Panc1 (cell line): ENCODE data around the gene KIAA0586. TPM values are rescaled to one million over a fixed set of nuclear protein-coding genes. Genes with fewer than 3 reads are reported as not detected.
A peak's percentile ranks its signal among the peaks of the same experiment; 100 is the strongest.

Source experiments
- ATAC-seq: fragments of 200-7000 bp; cut with Tn5 transposase; 2 replicates; pipeline ENCODE4 v1.9.1; 2020; ENCODE audit warnings: mild to moderate bottlenecking, moderate library complexity
- BruUV-seq: library from RNA; stranded (reverse); fragments of 400-500 nt; replicated peaks from 2 replicates; lab custom pipeline; 2021; lab: Mats Ljungman, UMichigan
- CTCF ChIA-PET: fragments of 300-600 bp; sonication (Branson Sonifier 250); formaldehyde crosslinking; loops from one replicate; lab custom pipeline; 2022; ENCODE audit warnings: antibody characterized with exemption; lab: Charles Lee
- POLR2A ChIA-PET: fragments of 300-600 bp; sonication (Branson Sonifier 250); formaldehyde crosslinking; loops from one replicate; lab custom pipeline; 2022; ENCODE audit warnings: antibody characterized with exemption; lab: Charles Lee
- DNase-seq: peaks from one replicate; pipeline ENCODE4 v3.0.0-alpha.2; 2010; ENCODE audit warnings: low read depth, low spot score
- H3K27ac ChIP-seq: 2 replicates; pipeline ENCODE4 v1.5.1; 2011; ENCODE audit warnings: mild to moderate bottlenecking, low read length, inconsistent platforms
- H3K27me3 ChIP-seq: fragments of 200-500 bp; sonication (Bioruptor generic); 2 replicates; pipeline ENCODE4 v1.6.0; 2014; ENCODE audit warnings: low read length, inconsistent platforms; ENCODE audit not compliant: control insufficient read depth, insufficient read depth
- H3K36me3 ChIP-seq: fragments of 200-500 bp; sonication (Bioruptor generic); 2 replicates; pipeline ENCODE4 v1.5.1; 2014; ENCODE audit warnings: inconsistent platforms, mild to moderate bottlenecking, low read length, moderate library complexity; ENCODE audit not compliant: control insufficient read depth, insufficient read depth
- H3K4me1 ChIP-seq: 2 replicates; pipeline ENCODE4 v1.5.1; 2011; ENCODE audit warnings: inconsistent platforms, mild to moderate bottlenecking, low read length, moderate library complexity; ENCODE audit not compliant: control insufficient read depth, insufficient read depth
- H3K4me3 ChIP-seq, 2 experiments: 2 replicates each; pipeline ENCODE4 v1.5.1; 2011 to 2012; ENCODE audit warnings: low read depth in 2 of 2, low read length in 2 of 2, mild to moderate bottlenecking in 2 of 2, inconsistent platforms in 1 of 2, moderate library complexity in 1 of 2
- H3K9me3 ChIP-seq: fragments of 200-500 bp; sonication (Bioruptor generic); 2 replicates; pipeline ENCODE4 v1.5.1; 2014; ENCODE audit warnings: low read depth, mild to moderate bottlenecking, inconsistent platforms, low read length, moderate library complexity; ENCODE audit not compliant: control insufficient read depth, insufficient read depth
- CTCF ChIP-seq: fragments of 450-650 bp; IDR thresholded peaks from 2 replicates; pipeline ENCODE4 v1.5.1; 2017; ENCODE audit warnings: mild to moderate bottlenecking
- POLR2AphosphoS5 ChIP-seq: IDR thresholded peaks from 2 replicates; pipeline ENCODE4 v1.6.1; 2012; ENCODE audit warnings: mild to moderate bottlenecking, low read depth, low read length, moderate library complexity
- REST ChIP-seq, 2 experiments: IDR thresholded peaks; 2 replicates each; pipeline ENCODE4 v1.6.1; 2011 to 2012; ENCODE audit warnings: low read depth in 2 of 2, control low read depth in 1 of 2, low read length in 1 of 2, mild to moderate bottlenecking in 1 of 2, moderate library complexity in 1 of 2; ENCODE audit not compliant: insufficient read depth in 1 of 2
- SIN3A ChIP-seq: IDR thresholded peaks from 2 replicates; pipeline ENCODE4 v1.6.1; 2012; ENCODE audit warnings: low read depth, mild to moderate bottlenecking, low read length, moderate library complexity, borderline replicate concordance; ENCODE audit not compliant: insufficient read depth
- TCF7L2 ChIP-seq: IDR thresholded peaks from 2 replicates; pipeline ENCODE4 v1.6.1; 2011; ENCODE audit warnings: mild to moderate bottlenecking, low read depth, low read length, inconsistent platforms
- in situ Hi-C: cut with HindIII; loops from 2 replicates; pipeline ENCODE4 v1.10.0; 2016; ENCODE audit warnings: low sequenced_read_pairs, low pct_unique_long_range_greater_than_20kb
- intact Hi-C: fragments of 100-400 bp; cut with micrococcal nuclease; formaldehyde crosslinking; loops from one replicate; pipeline ENCODE4 v1.10.0; 2022; ENCODE audit not compliant: unreplicated experiment
- total RNA-seq: library from RNA; stranded (reverse); gene quantifications from one replicate; pipeline ENCODE4 v1.2.1, GENCODE V29; 2021; ENCODE audit not compliant: unreplicated experiment

Gene KIAA0586
- total RNA-seq, 1 experiment from 2014 or later = 14.7 TPM

GRCh38 chr14:58571256-58571655 is 143.7 kb downstream of the KIAA0586 start:
- BruUV-seq = no TSS peak
- DNase-seq (no peak), ATAC-seq (no peak)
- no peaks in the 10 kb centered on the region for H3K9me3 ChIP-seq
- H3K36me3 ChIP-seq = no peaks in the 10 kb centered on the region
- ChIA-PET CTCF (no interaction called here), POLR2A (no interaction called here)
- no peak for TF ChIP-seq TCF7L2
- no peak for TF ChIP-seq REST (IDR thresholded peaks at IDR 0.05; ENCODE audit: insufficient read depth in 1 of 2, low read depth in 2 of 2, low read length in 1 of 2)
- no peak for TF ChIP-seq SIN3A
- no peak for TF ChIP-seq CTCF
- TF ChIP-seq POLR2AphosphoS5 = no peak
- in situ Hi-C loops = no loop called here
- H3K27me3 ChIP-seq = no peaks in the 10 kb centered on the region
- no peak overlapping the region for H3K4me3 ChIP-seq
- H3K4me1 ChIP-seq = no peaks in the 10 kb centered on the region
- intact Hi-C loops = no loop called here
- no peak overlapping the region for H3K27ac ChIP-seq

GRCh38 chr14:58571769-58572472 is 144.4 kb downstream of the KIAA0586 start:
- BruUV-seq = no TSS peak
- DNase-seq = no peak

More at GRCh38 chr14:58571769-58572472, 144.4 kb downstream of the KIAA0586 start:
- ChIA-PET POLR2A (no interaction called here), CTCF (no interaction called here)
- TF ChIP-seq REST (IDR thresholded peaks at IDR 0.05; ENCODE audit: insufficient read depth in 1 of 2, low read depth in 2 of 2, low read length in 1 of 2) (no peak), SIN3A (no peak), CTCF (no peak), POLR2AphosphoS5 (no peak), TCF7L2 (no peak)
- in situ Hi-C loops (no loop called here), intact Hi-C loops (no loop called here)
- ATAC-seq = peak; percentile 56; the same call in 1 of the 2 replicates
- Histone ChIP-seq H3K4me1 (no peaks in the 10 kb centered on the region), H3K36me3 (no peaks in the 10 kb centered on the region), H3K27me3 (no peaks in the 10 kb centered on the region), H3K9me3 (no peaks in the 10 kb centered on the region), H3K4me3 (no peak overlapping the region), H3K27ac (no peak overlapping the region)
